ENCODE results near the gene TNK1. TPM values are rescaled to one million over a fixed set of nuclear protein-coding genes. Genes with fewer than 3 reads are reported as not detected.

Gene TNK1
- total RNA-seq, 1 donor from 2014 or later, result 2.1 TPM

DNA sequence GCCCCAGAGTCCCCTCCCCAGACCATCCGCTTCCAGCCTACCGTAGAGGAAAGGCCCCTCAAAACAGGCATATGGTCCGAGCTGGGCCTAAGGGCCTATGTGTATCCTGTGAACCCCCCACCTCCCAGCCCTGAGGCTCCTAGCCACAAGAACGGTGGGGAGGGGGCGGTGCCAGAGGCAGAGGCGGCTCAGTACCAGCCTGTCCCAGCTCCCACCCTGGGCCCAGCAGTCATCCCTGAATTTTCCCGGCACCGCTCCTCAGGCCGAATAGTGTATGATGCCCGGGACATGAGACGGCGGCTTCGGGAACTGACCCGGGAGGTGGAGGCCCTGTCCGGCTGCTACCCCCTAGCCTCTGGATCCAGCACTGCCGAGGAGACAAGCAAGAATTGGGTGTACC is 40.3 kb downstream of the TNK1 start:
- DNase-seq, result no peak
- intact Hi-C loops (cut with DNase I), result no loop called here
- ATAC-seq (ENCODE audit: poor library complexity), result no peak

DNA sequence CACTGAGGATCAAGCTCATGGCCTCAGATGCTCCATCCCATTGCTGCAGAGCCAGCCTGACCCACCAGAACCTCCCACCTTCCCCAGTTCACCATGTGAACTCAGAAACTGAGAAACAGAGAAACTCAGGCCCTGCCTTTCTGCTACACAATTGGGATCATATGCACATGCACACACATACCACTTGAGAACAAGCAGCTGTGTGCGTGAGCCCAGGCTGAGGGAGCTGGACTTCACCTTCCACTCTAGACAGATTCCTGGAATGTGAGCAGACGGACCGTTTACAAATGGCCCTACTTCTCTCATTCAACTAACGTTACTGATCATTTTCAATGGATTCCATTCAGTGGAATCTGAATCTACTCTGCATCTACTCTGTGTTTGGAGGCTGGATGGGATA is 42.8 kb downstream of the TNK1 start:
- intact Hi-C loops (cut with DNase I), result no loop called here
- no peak for ATAC-seq (ENCODE audit: poor library complexity)
- no peak for DNase-seq

DNA sequence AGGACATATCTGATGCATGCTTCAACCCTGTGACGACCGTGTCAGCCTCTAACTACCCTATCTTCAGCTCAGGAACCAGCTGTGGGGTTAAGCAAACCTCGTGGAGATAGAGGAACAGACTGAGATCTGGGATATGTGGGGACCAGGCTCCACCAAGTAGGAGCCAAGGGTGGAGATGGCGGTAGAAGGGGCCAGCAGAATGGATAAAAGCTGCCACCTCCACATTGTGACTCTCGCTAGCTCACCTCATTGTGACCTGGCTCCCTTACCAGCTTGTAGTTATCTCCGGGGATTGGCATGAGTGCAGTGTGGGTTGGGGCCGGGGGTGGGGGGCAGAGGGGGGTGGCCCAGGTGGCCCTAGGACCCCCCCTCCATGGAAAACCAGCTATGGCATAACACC is 44.4 kb downstream of the TNK1 start, which contains the start of gene SPEM2:
SPEM2 (plus strand) TSS at position 301 of the 400 bp plus-strand sequence; CDS start at position 374, 73 bp downstream.
- ATAC-seq (ENCODE audit: poor library complexity) (no peak), DNase-seq (no peak)
- intact Hi-C loops (cut with DNase I), result no loop called here

DNA sequence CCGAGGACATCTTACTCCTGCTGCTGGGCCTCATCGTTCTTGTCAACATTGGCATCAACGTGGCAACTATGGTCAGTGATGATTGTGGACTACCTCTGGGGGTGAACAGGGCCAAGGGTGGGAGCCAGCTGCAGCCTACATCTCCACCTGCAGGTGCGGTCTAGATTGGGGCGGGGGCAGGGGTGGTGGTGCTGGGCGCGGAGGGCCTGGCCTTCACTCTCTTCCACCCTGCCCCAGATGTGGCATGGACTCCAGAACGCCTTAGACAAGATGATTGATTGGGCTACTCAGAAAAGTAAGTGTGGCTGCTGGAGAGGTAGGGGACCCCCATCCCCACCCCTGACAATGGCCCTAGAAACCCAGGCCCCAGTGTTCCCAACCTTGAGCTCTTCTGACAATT is 44.9 kb downstream of the TNK1 start:
- ATAC-seq (ENCODE audit: poor library complexity) (no peak), DNase-seq (no peak)
- intact Hi-C loops (cut with DNase I), result no loop called here

DNA sequence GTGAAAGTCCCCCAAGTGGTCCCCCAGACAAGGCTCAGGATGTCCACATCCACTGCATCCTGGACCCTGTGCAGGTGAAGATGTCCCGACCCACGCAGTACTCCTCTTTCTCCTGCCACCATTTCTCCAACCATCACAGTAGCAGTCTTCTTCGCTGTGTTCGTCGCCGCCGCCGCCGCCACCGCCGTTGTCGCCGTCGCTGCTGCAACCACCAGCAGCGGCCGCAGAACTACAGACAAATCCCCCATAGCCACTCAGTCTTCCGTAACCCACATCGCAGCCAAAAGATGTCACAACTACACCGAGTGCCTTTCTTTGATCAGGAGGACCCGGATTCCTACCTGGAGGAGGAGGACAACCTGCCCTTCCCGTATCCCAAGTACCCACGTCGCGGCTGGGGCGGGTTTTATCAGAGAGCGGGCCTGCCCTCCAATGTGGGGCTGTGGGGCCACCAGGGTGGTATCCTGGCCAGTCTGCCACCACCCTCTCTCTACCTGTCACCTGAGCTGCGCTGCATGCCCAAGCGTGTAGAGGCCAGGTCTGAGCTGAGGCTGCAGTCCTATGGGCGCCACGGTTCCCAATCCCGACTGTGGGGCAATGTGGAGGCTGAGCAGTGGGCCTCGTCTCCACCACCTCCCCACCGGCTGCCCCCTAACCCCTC is 45.4 kb downstream of the TNK1 start:
- DNase-seq (no peak), ATAC-seq (ENCODE audit: poor library complexity) (no peak)
- intact Hi-C loops (cut with DNase I), result no loop called here

DNA sequence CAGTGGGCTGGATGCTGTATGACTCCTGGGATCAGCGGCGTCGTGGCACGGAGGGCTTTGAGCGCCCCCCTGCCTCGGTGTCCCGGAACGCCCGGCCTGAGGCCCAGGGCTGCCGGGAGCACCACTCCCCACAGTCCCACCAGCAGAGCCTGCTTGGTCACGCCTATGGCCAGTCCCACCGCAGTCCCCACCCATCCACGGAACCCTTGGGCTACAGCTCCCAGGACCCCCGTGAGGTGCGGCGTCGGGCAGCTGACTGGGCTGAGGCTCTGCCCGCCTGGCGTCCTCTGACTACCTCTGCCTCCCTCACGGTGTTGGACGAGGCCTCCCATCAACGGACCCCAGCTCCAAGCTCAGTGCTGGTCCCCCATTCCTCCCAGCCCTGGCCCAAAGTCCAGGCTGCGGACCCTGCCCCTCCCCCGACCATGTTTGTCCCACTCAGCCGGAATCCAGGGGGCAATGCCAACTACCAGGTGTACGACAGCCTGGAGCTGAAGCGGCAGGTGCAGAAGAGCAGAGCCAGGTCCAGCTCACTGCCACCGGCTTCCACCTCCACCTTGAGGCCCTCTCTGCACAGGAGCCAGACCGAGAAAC is 46.1 kb downstream of the TNK1 start:
- ATAC-seq (ENCODE audit: poor library complexity), result no peak
- DNase-seq, result no peak
- intact Hi-C loops (cut with DNase I), result no loop called here

DNA sequence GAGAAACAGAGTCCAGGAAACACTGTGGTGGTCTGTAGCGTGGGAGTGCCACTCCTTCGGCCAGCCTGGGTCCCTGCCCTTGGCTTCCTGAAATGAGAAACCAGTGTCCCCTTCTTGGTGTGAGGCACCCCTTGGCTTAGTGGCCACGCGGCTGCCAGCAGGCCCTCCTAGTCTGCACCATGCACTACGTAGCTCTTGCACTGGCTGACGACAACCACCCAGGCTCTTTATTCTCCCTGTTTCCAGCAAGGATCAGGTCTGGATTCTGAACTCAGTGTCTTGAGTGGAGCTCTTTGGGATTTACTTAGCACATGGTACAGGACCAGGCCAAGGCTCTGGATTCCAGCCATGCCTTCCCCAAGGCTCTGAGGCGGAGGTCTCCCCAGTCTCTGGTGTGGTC is 46.7 kb downstream of the TNK1 start:
- DNase-seq, result no peak
- no peak for ATAC-seq (ENCODE audit: poor library complexity)
- intact Hi-C loops (cut with DNase I), result no loop called here

DNA sequence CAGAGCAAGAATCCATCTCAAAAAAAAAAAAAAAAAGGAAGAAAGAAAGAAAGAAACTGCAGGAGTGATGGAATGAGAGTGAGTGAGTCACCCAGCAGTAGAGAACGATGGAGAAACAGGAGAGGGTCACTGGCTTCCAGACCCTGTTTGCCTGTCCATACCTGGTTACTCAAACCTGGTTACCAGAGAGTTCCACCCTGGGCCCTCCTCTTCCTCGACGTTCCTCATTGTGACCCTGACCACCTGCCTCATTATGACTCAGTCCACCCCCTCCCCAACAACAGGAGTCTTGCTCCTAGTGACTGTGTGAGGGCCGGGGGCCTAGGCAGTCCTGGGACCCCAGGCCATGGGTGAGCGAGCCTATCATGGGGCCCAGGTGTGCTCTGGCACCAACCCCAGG is 47.7 kb downstream of the TNK1 start, which contains the start of gene SPEM3:
SPEM3 (plus strand) TSS at position 301 of the 400 bp plus-strand sequence; CDS start at position 347, 46 bp downstream.
- DNase-seq (no peak), ATAC-seq (ENCODE audit: poor library complexity) (no peak)
- intact Hi-C loops (cut with DNase I), result no loop called here

DNA sequence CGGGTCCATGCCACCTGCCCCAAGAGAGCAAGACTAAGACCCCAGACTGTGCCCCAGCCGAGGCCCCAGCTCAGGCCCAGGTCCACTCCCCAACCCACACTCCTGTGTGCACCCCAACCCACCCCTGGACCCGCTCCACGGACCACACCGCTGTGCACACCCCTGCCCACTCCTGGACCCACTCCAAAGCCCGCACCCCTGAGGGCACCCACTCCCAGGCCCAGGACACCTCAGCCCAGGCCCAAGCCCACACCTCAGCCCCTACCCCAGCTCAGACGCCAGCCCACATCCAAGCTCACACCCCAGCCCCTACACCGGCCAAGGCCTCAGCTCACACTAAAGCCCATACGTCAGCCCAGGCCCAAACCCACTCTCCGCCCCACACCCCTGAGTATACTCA is 48.8 kb downstream of the TNK1 start:
- DNase-seq (no peak), ATAC-seq (ENCODE audit: poor library complexity) (no peak)
- intact Hi-C loops (cut with DNase I), result loop anchor here (10.0 kb wide), 1 partner anchor 75 kb away; the partner anchor contains the start of genes KCTD11 and TMEM95

DNA sequence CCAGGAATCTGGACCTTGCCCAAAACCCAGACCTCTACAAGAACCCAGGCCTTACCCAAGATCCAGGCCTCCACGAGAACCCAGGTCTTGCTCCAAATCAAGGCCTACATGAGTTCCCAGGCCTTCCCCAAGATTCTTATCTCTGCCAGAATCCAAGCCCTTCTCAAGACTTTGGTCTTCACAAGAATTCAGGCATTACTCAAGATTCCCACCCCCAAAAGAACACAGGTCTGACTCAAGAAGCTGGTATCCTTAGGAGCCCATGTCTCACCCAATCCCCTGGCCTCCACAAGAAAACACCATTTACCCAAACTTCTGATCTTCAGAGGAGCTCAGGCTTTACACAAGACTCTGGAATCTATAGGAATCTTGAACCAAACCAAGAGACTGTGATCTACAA is 50.3 kb downstream of the TNK1 start:
- intact Hi-C loops (cut with DNase I), result loop anchor here (10.0 kb wide), 1 partner anchor 76 kb away; the partner anchor contains the start of genes KCTD11 and TMEM95
- ATAC-seq (ENCODE audit: poor library complexity) (no peak), DNase-seq (no peak)

DNA sequence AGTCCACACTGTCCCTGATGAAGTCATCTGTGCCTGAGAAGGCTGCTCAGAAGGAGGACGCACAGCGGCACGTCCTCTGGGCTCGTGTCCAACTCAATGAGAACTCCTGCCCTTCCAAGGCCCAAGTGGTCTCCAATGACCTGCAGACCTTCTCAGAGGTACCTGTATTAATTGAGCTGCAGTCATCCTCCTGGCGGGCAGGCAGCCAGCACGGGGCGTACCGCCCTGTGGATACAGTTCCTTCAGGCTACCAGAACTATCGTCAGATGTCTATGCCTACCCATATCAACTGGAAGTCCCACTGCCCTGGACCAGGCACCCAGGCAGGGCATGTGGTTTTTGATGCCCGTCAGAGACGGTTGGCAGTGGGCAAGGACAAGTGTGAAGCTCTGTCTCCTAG is 51.4 kb downstream of the TNK1 start:
- no peak for DNase-seq
- intact Hi-C loops (cut with DNase I), result loop anchor here (10.0 kb wide), 1 partner anchor 77 kb away; the partner anchor contains the start of genes KCTD11 and TMEM95
- ATAC-seq (ENCODE audit: poor library complexity), result no peak

DNA sequence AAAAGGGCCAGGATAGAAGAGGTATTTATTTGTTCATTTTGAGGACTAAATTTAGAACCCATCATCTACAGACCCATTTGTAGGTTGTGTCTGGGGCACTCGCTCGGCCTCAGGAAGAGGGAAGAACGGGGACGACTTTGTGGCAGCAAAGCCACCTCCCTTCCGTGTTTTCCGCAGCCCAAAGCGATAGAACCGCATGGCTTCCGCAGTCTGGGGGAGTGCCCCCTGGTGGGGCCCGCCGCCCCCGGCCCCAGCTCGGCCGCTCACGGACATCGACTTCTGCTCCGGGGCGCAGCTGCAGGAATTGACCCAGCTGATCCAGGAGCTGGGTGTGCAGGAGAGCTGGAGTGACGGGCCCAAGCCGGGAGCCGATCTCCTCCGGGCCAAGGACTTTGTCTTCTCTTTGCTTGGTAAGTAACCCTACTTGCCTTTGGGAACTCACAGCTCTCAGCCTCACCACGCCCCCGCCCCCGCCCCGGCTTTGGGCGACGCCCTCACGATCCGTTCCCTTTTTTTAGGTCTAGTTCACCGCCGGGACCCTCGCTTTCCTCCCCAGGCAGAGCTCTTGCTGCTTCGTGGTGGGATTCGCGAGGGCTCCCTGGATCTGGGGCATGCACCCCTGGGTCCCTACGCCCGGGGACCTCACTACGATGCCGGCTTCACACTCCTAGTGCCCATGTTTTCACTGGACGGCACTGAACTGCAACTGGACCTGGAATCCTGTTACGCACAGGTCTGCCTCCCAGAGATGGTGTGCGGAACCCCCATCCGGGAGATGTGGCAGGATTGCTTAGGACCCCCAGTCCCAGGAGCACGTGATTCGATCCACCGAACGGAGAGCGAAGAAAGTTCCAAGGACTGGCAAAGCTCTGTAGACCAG is 55.0 kb downstream of the TNK1 start:
- ATAC-seq (ENCODE audit: poor library complexity) (peak; percentile 1), DNase-seq (peak; percentile 71)
- intact Hi-C loops (cut with DNase I), result loop anchor here (2.0 to 10.0 kb wide), 3 partner anchors 46 to 125 kb away; partner anchors contain the start of genes KCTD11, POLR2A, SENP3 and SLC35G6

DNA sequence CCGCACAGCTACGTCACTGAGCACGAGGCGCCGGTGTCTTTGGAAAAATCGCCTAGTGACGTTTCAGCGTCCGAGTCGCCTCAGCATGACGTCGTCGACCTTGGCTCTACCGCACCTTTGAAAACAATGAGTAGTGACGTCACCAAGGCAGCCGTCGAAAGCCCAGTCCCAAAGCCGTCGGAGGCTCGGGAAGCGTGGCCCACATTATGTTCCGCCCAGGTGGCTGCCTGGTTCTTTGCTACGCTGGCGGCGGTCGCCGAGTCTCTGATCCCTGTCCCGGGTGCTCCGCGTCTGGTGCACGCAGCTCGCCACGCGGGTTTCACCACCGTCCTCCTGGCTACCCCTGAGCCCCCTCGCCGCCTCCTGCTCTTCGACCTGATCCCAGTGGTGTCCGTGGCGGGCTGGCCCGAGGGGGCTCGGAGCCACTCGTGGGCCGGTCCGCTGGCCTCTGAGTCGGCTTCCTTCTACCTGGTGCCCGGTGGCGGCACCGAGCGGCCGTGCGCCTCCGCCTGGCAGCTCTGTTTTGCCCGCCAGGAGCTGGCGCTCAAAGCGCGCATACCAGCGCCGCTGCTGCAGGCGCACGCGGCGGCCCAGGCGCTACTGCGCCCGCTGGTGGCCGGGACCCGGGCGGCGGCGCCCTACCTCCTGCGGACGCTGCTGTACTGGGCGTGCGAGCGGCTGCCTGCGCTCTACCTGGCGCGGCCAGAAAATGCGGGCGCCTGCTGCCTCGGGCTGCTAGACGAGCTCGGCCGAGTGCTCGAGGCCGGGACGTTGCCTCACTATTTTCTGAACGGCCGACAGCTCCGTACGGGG is 55.9 kb downstream of the TNK1 start:
- DNase-seq, result peak; percentile 87
- peak; percentile 80 for ATAC-seq (ENCODE audit: poor library complexity)
- intact Hi-C loops (cut with DNase I), result loop anchor here (2.0 to 10.0 kb wide), 3 partner anchors 46 to 124 kb away; partner anchors contain the start of genes KCTD11, POLR2A, SENP3 and SLC35G6

DNA sequence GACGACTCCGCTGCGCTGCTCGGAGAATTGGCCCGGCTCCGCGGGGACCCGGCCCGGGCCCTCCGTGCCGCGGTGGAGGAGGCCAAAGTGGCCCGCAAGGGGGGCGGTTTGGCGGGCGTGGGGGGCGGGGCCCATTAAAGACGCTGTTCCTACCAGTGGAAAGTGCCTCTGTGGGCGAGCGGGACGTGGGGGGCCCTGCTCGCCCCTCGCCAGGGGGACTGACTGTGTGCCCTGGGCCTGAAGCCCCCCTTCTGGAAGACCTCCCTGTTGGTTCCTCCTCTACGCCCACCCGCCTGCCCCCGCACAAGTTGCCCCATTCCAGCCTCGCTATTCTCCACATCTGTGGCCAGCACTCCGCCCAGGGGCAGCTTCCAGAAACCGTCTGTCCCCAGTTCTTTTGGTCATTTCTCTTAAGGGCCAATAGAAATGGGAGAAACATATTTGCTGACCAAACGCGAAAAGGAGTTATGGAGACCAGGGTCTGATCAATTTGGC is 56.5 kb downstream of the TNK1 start:
- intact Hi-C loops (cut with DNase I), result loop anchor here (2.0 to 10.0 kb wide), 3 partner anchors 45 to 123 kb away; partner anchors contain the start of genes KCTD11, POLR2A, SENP3 and SLC35G6

DNA sequence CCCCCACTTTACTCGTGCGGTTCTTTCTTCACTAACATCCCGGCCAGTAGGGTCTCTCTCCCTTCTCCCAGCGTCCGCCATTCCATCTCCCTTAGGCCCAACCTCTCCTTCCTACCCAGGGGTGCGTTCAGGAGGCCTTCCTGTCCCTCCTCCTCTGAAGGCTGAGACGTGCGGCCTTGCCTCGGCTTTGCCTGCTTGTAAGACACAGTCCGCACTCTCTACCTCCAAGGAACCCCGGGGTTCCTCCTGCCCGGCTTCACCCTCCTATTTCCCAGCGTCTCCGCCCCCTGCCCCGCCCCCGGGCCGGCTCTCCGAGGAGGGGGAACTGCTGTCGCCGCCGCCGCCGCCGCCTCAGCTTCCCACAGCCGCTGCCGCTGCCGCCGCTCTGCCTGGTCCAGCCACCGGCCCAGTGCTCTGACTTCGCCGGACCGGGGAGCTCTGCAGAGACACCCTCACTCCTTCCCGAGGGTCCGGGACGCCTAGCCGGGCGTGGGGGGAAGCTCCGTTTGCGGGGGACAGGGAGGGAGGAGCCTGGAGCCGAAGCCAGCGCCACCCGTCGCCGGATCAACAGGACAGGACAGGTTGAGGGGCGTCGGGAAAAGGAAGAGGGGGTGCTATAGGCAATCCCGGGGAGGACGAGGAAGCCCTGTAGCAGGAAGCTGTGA is 57.2 kb downstream of the TNK1 start:
- intact Hi-C loops (cut with DNase I), result loop anchor here (2.0 to 10.0 kb wide), 3 partner anchors 44 to 123 kb away; partner anchors contain the start of genes KCTD11, POLR2A, SENP3 and SLC35G6
- ATAC-seq (ENCODE audit: poor library complexity) (peak; percentile 26), DNase-seq (peak; percentile 89)

More for the DNA sequence above, 56.5 kb downstream of the TNK1 start:
- no peak for ATAC-seq (ENCODE audit: poor library complexity)
- no peak for DNase-seq

DNA sequence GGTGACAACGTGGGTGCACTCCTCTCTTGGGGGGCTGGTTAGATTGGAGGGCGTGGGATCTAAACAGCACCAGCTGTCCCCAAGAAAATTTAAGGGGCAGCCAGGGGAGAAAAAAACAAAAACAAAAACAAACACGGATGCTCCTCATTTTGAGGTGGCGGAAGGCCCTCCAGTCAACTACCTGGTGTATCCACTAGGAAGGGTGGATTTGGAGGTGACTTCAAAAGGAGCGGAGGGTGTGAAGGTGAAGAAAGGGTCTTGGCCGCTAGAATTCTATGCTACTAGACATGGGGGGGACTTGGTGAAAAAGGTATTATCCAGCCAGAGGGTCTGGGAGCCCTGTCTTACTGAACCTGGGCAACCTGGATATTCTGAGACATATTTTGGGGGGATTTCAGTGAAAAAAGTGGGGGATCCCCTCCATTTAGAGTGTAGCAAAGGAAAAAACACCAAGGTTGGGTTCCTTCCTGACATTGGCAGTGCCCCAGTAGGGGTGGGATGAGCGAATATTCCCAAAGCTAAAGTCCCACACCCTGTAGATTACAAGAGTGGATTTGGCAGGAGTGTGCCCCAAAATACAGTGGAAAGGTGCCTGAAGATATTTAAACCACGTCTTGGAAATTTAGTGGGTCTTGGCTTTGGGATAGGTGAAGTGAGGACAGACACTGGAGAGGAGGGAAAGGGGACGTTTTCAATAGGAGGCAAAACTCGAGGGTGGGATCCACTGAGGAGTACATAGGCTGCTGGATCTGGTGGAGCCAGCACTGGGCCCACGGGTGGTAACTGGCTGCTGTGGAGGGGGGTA is 58.0 kb downstream of the TNK1 start:
- intact Hi-C loops (cut with DNase I), result loop anchor here (5.0 to 10.0 kb wide), 2 partner anchors 43 to 84 kb away; partner anchors contain the start of genes KCTD11, POLR2A, SLC35G6 and TMEM95
- ATAC-seq (ENCODE audit: poor library complexity), result no peak
- no peak for DNase-seq
